ENCODE results near the gene PTPRM. TPM values are rescaled to one million over a fixed set of nuclear protein-coding genes. Genes with fewer than 3 reads are reported as not detected.

The PTPRM gene
- polyA plus RNA-seq, 1 donor (not counting 4 experiments of a cell fraction or from before 2014, with no cell fraction given): 54.5 TPM

- no peak for FAIRE-seq
- TF ChIP-seq, protein P1, sequence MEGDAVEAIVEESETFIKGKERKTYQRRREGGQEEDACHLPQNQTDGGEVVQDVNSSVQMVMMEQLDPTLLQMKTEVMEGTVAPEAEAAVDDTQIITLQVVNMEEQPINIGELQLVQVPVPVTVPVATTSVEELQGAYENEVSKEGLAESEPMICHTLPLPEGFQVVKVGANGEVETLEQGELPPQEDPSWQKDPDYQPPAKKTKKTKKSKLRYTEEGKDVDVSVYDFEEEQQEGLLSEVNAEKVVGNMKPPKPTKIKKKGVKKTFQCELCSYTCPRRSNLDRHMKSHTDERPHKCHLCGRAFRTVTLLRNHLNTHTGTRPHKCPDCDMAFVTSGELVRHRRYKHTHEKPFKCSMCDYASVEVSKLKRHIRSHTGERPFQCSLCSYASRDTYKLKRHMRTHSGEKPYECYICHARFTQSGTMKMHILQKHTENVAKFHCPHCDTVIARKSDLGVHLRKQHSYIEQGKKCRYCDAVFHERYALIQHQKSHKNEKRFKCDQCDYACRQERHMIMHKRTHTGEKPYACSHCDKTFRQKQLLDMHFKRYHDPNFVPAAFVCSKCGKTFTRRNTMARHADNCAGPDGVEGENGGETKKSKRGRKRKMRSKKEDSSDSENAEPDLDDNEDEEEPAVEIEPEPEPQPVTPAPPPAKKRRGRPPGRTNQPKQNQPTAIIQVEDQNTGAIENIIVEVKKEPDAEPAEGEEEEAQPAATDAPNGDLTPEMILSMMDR (optimal IDR thresholded peaks at IDR 0.05 in 1 of 3, IDR thresholded peaks at IDR 0.05 in 1 of 3, conservative IDR thresholded peaks at IDR 0.05 in 1 of 3; ENCODE audit: extremely low read depth in 1 of 3, insufficient read depth in 2 of 3, low read length in 3 of 3): no peak
- TF ChIP-seq EZH2 (IDR thresholded peaks at IDR 0.05; ENCODE audit: low read length): no peak
- dilution Hi-C loops (cut with MboI; ENCODE audit: extremely low pct_ligation_motif_present, low sequenced_read_pairs): no loop called here
Measured at GRCh38 chr18:8435376-8435775, 868.3 kb downstream of the PTPRM start.

GRCh38 chr18:8439055-8439454 lies 871.9 kb downstream of the PTPRM start:
- no peaks in the 10 kb centered on the region for H3K79me2 ChIP-seq (ENCODE audit: control insufficient read depth, insufficient read depth, low read length)
- dilution Hi-C loops (cut with MboI; ENCODE audit: extremely low pct_ligation_motif_present, low sequenced_read_pairs): no loop called here
- FAIRE-seq: no peak

More at GRCh38 chr18:8435376-8435775, 868.3 kb downstream of the PTPRM start:
- H2AFZ ChIP-seq (ENCODE audit: control insufficient read depth, low read length): no peak overlapping the region
- H3K4me1 ChIP-seq (ENCODE audit: control insufficient read depth, extremely low read depth, insufficient read depth, low read length): no peaks in the 10 kb centered on the region
- peaks cover 11% of the 10 kb centered on the region for H3K27me3 ChIP-seq (ENCODE audit: control insufficient read depth, extremely low read depth, insufficient read depth, low read length)
- H3K9ac ChIP-seq (ENCODE audit: control insufficient read depth, extremely low read depth, insufficient read depth, low read length): no peak overlapping the region
- DNase-seq (ENCODE audit: low read depth, low spot score): no peak
- no peaks in the 10 kb centered on the region for H3K36me3 ChIP-seq (ENCODE audit: control insufficient read depth in 2 of 2, extremely low read depth in 1 of 2, insufficient read depth in 2 of 2, low read length in 2 of 2)
- peaks cover 3% of the 10 kb centered on the region for H3K9me1 ChIP-seq (ENCODE audit: control insufficient read depth, extremely low read depth, insufficient read depth, low read length)
- no peak overlapping the region for H3K27ac ChIP-seq (ENCODE audit: control insufficient read depth, insufficient read depth, low read length)
- H3K4me3 ChIP-seq (ENCODE audit: control insufficient read depth in 2 of 3, extremely low read depth in 1 of 3, insufficient read depth in 2 of 3, low read depth in 1 of 3, low read length in 3 of 3): no peak overlapping the region
- no peaks in the 10 kb centered on the region for H3K79me2 ChIP-seq (ENCODE audit: control insufficient read depth, insufficient read depth, low read length)
- H3K9me3 ChIP-seq (ENCODE audit: control insufficient read depth, low read depth, low read length): no peaks in the 10 kb centered on the region
- no peak overlapping the region for H3K4me2 ChIP-seq (ENCODE audit: control insufficient read depth, extremely low read depth, insufficient read depth, low read depth, low read length)
- no peaks in the 10 kb centered on the region for H4K20me1 ChIP-seq (ENCODE audit: control insufficient read depth, extremely low read depth, insufficient read depth, low read length)

More at GRCh38 chr18:8439055-8439454, 871.9 kb downstream of the PTPRM start:
- TF ChIP-seq, protein P1 (optimal IDR thresholded peaks at IDR 0.05 in 1 of 3, IDR thresholded peaks at IDR 0.05 in 1 of 3, conservative IDR thresholded peaks at IDR 0.05 in 1 of 3; ENCODE audit: extremely low read depth in 1 of 3, insufficient read depth in 2 of 3, low read length in 3 of 3): no peak
- TF ChIP-seq EZH2 (IDR thresholded peaks at IDR 0.05; ENCODE audit: low read length): no peak
- H2AFZ ChIP-seq (ENCODE audit: control insufficient read depth, low read length): no peak overlapping the region
- no peak overlapping the region for H3K9ac ChIP-seq (ENCODE audit: control insufficient read depth, extremely low read depth, insufficient read depth, low read length)
- H3K9me3 ChIP-seq (ENCODE audit: control insufficient read depth, low read depth, low read length): no peaks in the 10 kb centered on the region
- H3K4me3 ChIP-seq (ENCODE audit: control insufficient read depth in 2 of 3, extremely low read depth in 1 of 3, insufficient read depth in 2 of 3, low read depth in 1 of 3, low read length in 3 of 3): no peak overlapping the region
- no peak for DNase-seq (ENCODE audit: low read depth, low spot score)
- H3K36me3 ChIP-seq (ENCODE audit: control insufficient read depth in 2 of 2, extremely low read depth in 1 of 2, insufficient read depth in 2 of 2, low read length in 2 of 2): no peaks in the 10 kb centered on the region
- no peak overlapping the region for H3K27ac ChIP-seq (ENCODE audit: control insufficient read depth, insufficient read depth, low read length)
- H3K4me2 ChIP-seq (ENCODE audit: control insufficient read depth, extremely low read depth, insufficient read depth, low read depth, low read length): no peak overlapping the region
- H3K4me1 ChIP-seq (ENCODE audit: control insufficient read depth, extremely low read depth, insufficient read depth, low read length): no peaks in the 10 kb centered on the region
- peaks cover 11% of the 10 kb centered on the region for H3K27me3 ChIP-seq (ENCODE audit: control insufficient read depth, extremely low read depth, insufficient read depth, low read length)
- H3K9me1 ChIP-seq (ENCODE audit: control insufficient read depth, extremely low read depth, insufficient read depth, low read length): peaks cover 3% of the 10 kb centered on the region
- H4K20me1 ChIP-seq (ENCODE audit: control insufficient read depth, extremely low read depth, insufficient read depth, low read length): no peaks in the 10 kb centered on the region
